RKO (cell line): ENCODE results near the gene MICALL2.

Experiments
- DNase-seq: peaks from one replicate; pipeline ENCODE4 v3.0.0-alpha.2; 2016; ENCODE audit warnings: low spot score

MICALL2 gene

DNA sequence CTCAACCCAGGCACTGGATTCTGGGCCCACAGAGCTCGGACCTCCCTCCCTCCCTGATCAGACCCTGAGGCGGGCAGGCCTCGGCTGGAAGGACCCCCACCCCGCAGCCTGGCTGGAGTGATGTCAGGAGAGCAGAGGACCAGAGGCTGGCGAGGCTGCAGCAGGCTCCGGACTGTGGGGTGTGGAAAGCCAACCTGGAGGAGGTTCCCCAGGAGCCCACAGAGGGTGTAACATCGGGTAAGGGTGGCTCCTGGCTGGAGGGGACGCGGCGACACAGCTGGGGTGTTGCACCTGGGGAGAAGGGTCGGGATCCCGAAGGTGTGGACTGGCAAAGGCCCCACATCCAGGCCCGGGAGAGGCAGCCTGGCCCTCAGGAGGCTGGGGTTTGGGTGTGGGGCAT is 8.9 kb upstream of the MICALL2 start:
- no peak for DNase-seq

DNA sequence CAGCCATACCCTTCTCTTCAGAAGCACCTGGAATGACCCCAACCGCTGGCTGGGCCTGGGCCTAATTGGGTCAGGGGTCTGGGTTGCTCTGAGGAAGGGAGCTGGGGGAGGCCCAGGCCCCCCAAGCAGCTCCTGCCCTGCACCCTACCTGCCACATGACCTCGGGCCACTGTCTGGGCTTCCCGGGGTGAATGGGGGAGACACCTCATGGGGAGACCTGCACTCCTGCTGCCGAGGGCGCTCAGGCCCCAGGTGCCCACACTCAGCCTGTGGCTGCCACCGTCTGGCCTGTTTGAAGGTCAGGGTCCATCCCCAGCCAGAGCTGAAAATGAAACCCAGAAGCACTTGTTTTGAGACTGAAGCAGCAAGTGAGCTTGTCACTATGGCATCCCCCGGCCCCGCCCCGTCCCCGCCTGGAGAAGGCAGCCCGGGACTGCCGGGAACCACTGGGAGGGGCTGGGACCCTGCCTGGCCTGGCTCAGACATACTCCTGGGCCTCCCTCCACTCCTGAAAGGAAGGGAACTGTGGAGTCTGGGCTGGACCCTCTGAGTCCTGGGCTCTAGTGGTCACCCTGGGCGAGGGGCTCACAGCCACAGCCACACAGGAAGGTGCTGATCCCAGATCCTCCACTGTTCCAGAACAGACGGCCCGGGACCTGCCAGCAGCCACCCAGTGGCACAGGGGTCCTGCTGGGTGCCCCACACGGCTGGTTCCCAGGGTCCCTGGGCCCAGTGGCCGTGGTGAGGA is 7.4 kb upstream of the MICALL2 start:
- DNase-seq, result no peak

DNA sequence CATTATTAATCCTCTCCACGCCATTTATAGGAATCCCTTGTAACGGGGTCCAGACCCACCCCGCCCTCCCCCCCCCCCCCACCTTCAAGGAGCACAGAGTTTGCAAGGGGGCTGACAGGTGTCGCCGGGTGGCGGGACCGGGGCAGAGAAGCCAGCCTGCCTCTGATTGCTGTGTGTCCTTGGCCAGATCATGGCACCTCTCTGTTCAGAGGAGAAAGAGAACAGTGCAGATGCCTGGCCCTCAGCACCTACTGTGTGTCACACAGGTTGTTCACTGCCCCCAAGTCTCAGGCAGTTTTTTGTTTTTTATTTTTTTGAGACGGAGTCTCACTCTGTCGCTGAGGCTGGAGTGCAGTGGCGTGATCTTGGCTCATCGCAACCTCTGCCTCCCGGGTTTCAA is 5.4 kb upstream of the MICALL2 start:
- no peak for DNase-seq

DNA sequence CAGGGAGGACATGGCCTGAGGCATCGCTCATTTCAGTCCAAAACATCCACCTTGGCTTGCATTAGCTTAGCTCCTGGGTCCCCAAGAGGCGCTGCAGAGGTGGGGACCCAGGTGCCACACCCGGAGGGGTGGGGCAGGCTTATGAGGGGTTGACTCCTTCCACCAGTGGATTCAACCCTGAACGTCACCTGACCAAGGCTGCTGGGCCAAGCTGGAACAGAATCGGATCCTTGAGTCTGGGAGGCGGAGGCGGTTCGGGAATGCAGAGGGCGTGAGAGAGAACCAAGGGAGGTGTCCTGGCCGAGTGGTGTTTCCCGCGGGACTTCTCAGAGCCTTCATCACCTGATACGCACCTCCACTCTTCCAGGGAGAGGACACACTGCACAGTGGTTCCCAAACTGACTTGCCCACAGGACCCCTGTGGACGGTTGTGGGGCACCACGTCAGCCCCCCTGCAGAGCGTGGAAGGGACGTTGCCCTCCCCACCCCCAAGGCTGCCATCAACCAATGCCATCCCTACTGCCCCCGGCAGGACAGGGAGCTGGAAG is 4.5 kb upstream of the MICALL2 start:
- no peak for DNase-seq

DNA sequence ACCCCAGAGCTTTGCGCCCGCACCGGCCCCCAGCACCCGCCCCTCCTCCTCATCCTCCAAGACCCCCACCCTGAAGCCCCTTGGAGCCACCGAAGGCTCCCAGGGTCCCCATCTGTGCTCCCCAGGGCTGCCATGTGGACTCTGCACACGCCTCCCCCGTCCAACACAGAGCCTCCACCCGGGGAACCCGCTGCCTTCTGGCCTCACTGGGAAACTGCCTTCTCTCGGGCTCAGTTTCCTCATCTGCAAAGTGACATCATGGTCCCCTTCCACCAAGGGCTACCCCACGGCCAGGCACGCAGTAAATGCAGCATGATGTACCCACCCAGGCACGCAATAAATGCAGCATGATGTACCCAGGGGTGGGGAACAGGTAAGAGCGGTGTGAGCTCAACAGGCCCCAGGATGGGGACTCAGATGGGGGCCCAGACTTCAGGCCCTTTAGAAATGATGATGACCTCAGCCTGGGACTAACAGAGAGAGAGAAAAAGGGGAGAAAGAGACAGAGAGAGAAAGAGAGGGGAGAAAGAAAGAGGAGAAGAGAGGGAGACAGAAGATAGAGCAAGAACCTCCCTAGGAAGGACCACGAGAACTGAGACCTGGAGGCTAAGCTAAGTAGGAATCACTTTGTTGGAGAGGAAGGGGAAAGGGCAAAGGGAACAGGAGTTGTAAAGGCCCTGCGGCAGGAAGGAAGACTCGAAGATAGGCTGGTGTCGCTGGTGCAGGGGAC is 2.5 kb upstream of the MICALL2 start:
- DNase-seq, result no peak

DNA sequence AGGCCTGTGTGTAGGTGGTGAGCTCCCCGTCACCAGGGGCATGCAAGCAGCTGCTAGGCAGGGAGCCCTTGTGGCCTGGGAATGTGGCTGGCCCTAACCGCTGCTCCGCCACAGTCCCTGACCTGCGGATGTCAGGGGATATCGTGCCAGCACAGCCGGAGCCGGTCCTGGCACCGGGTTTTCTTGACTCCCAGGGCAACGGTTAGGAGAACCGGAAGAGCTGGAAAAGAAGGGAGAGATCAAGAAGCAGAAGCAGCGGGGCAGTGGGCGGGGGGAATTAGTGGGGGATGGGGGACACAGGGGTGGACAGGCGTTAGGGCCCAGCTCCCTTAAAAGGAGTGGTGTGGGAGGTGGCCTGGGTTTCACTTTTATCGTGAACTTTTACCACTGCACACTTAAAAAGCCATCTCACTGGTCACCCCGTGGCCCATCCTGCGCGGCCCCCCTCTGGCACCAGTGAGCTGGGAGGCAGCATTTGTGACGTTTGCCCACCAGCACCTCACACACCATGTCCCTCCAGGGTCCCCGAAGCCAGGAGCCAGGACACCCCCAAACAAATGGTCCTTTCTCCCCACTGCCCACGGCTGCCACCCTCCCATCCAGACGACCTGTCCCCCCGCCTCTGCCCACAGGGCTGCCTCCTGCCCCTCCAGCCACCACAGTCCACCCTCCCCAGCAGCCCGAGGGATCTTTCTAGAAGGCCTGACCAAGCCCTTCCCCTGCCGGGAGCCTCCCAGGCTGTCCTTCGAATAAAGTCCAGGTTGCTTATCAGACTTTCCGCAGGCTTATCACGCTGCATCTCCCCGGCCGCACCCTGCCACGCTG is 1.8 kb upstream of the MICALL2 start:
- no peak for DNase-seq

DNA sequence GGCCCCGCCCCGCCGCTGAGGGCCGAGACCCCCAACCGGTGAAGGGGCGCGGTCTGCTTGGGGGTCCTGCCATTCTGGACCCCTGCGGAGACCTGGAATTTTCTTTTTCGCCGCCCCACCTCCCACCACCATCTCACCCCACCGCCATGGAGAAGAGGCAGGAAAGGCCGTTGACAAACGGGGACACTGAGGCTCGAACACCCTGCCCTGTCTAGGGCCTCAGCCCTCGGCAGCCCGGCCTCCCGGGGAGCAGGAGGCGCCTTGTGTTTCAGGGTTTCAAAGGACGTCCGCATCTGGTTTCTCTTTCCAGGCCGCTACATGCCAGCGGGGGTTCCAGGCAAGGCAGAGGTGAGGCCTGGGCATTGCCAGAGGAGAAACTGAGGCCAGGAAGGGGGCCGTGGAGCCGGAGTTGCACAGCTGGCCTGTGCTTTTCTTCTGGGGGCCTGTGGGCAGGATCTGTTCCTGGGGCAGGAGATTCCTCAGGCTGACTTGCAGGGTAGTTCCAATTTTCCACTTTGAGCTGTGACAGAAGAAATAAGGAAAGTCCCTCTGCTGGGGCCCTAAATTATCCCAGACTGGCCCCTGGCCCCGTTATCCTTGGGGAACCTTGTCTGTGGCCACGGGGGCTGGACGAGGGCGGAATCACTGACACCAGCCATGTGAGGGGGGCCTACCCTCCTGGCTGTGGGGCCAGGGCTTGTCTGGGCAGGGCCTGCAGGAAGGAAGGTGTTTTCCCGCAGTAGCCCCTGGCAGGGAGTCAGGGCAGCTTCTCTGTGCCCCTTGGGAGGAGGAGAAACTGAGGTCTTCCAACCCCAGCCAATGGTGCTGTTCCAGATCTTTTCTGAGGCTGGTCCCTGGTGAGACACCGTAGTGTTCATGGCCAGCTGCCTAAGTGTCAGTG is 900 bp upstream of the MICALL2 start:
- no peak for DNase-seq

DNA sequence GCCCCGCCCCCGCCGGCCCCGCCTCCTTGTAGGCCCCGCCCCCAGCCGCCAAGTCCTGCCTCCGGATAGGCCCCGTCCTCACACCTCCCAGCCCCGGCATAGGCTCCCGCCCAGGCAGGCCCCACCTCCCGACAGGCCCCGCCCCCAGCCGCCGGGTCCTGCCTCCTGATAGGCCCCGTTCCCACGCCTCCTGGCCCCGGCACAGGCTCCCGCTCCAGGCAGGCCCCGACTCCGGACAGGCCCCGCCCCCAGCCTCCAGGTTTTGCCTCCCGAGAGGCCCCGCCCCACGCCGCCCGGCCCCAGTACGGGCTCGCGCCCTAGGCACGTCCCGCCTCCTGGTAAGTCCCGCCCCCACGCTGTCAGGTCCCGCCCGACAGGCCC is 232 bp upstream of the MICALL2 start:
- DNase-seq, result peak; percentile 96

DNA sequence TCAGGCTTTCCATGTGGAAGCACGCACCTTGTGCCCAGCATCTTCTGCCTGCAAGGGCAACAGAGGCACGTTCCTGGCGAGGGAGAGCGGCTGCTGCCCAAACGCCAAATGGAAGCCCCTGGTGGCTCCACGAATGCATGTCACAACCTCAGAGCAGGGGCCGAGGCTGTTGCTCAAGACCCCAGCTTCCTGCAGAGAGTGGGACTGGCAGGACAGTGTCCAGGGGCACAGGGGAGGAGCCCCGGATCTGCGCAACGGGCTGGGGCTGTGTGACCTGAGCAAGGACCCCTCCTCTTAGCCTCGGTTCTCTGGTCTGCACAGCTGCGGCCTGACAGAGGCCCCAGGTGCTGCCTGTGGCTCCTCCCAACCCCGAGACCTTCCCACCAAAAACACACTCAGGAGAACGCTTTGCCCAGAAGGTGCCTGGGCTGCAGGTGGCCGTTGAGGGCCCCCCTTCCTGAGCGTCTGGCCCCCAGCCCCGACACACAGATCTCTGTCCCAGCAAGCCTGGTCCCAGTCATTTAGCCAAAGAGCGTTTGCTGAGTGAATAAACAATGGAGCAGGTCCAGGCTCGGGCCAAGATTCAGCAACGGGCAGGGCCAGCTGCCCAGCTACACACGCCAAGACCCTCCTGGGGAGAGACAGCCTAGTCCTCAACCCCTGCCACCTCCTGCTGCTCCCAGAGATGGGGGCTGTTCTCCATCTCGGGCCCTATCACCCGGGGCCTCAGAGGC is 1.2 kb downstream of the MICALL2 start:
- no peak for DNase-seq

DNA sequence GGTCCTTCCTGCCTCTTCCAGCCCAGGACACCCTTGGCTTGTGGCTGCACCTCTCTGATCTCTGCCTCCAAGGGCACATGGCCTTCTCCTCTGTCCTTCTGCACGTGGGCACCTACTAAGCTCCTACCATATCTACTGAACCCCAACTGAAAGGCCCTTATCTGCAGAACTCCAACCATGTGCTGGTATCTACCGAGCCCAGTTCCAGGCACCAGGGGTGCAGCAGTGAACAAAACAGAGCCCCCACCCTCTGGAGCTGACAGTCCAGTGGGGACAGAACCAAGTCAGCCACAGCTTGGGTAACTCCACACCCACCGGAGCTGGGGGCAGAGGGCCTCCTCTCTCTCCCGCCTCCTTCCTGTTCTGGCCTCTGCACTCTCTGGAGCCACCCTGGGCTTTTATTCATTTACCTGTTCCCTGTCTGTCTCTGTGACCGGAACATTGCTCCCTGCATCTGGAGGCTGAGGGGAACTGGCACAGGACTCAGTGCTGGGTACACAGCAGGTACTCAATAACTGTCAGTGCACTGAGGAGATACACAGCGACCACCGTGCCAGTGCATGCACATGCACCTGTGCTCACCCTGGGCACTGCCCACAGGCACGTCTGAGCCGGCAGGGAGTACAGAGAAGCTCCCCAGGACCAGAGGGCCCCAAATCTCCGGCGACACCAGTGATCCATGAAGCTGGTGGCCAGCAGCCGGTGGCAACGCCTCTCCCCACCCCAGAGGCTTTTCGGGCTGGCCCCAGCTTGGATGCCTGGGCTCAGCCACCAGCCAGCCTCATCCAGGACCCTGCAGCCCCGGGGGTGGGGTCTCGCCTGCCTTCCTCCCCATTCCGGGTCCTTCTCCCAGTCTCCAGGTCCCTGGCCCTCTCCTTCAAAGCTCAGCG is 2.0 kb downstream of the MICALL2 start:
- DNase-seq, result no peak

DNA sequence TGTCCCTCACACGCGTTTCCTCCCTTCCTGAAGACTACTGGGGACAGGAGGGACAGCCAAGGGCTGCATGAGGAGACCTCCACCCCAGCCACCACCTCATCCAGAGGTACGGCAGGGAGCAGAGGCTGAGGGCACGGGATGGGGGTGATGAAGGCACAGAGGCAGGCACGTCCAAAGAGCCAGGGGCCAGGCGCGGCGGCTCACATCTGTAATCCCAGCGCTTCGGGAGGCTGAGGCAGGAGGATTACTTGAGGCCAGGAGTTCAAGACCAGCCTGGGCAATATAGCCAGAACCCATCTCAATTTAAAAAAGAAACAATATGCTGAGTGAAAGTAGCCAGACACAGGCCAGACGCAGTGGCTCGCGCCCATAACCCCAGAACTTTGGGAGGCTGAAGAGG is 3.3 kb downstream of the MICALL2 start:
- DNase-seq, result no peak

DNA sequence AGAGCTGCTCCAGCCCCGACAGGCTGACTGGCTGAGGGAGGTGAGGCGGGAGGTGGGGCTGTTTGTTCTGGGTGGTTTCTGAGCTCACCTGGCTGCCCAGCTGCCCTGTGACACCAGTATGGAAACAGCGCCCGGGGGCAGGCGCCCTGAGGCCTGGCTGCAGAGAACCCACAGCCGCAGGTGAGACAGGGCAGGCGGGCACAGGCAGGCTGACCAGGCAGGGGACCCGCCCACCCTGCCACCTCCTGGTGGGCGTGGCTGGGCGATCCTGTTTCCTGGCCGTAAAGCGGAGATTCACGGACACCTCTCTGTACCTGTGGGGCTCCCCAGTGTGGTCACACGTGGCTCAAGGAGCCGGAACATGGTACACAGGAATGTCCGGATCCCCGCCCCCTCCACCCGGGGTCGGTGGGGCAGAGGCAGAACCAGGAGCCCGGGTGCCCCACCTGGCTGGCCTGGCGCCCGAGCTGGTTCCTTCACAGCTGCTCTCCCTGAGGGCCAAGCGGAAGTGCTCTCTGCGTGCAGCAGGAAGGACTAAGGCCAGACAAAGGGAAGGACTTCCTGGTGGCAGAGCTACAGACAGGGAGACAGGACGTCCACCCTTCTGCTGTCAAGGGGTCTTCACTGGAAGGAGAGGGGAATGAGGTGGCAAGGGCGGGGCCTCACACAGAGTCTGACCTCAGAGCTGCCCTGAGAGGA is 3.9 kb downstream of the MICALL2 start:
- DNase-seq, result no peak

DNA sequence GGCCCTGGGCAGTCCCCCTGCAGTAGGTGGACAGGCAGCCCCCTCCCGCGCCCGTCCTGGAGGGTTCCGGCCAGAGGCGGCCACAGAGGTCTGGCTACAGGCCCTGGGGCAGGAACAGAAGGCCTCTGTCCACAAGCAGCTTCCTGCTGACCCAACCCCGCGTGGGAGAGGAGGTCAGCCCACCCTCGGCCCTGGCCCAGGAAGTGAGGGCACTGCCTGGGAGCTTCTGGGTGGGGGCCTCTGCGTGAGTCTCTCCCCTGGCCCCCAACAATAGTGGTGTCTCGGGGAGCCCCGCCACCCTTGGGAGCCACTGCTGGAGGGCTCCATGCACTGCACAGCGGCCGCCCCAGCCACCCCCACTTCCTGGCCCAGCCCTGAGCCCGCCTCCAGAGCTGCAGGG is 4.7 kb downstream of the MICALL2 start:
- no peak for DNase-seq

DNA sequence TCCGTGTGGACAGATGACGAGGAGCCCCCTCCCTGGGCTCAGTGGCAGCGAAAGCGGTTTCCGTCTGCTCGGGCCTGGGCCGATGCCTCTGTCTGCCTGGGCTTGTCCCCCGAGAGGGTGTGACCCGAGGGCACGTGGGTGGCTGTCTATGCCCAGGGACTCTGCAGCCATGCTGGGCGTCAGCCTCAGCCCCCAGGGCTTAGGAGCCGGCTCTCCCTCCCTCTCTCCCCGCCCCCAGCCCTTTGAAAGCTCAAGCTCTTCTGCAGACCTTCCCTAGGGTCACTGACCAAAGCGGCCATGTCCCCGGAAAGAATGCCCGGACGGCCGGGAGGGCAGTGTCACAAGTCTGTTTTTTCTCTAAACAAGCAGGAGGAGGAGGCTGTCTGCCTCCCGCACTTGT is 7.1 kb downstream of the MICALL2 start:
- DNase-seq, result no peak

DNA sequence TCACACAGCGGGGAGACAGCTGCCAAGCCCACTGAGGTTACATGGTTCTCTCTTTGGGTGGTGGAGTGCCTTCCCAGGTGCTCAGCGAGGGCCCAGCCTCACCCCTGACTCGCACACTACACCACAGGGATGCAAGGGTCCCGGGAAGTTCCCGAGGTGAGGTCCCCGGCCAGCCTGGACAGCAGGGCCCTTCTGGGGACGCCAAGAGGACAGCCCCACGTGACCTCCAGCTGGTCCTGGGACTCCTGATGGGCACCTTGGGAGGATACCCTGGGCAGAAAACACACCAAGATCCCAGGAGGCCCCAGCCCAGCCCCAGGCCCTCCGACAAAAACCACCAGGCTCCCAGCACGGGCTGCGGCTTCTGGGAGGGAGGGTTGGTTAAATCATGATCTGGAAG is 8.3 kb downstream of the MICALL2 start:
- no peak for DNase-seq

DNA sequence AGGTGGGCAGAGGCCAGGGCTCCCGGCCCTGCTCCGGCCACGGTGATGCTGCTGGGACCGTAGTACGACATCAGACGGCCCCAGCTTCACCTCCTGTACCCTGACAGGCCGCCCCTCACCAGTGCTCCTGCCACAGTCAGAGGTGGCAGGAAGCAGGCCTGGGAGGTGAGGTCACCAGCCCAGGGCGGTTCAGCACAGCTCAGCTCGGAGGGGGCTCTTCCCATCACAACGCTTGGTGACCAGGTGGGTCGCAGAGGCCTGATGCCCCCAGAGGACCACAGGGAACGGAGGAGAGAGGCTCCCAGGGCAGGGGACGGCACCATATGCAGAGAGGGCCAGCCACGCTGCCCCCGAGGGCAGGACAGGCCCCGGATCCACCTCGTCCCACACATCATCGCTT is 8.8 kb downstream of the MICALL2 start:
- no peak for DNase-seq

DNA sequence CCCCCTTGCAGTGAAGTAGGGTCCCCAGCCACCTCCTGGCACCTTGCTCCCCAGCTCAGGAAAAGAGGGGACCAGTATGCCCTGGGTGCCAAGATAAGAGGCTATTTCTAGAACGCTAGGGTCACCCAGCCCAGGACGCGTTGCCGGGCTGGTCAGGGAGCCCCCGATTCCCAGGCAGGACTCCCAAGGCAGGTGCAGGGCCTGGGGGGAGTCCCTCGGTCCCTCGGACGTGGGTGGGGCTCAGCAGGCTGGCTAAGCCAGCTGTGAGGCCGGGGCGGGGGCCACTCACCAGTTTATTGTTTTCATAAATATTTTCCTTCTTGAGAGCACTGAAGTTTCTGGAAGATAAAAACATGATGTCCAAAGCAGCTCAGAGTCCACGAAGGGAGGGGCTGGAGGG is 9.3 kb downstream of the MICALL2 start:
- no peak for DNase-seq

DNA sequence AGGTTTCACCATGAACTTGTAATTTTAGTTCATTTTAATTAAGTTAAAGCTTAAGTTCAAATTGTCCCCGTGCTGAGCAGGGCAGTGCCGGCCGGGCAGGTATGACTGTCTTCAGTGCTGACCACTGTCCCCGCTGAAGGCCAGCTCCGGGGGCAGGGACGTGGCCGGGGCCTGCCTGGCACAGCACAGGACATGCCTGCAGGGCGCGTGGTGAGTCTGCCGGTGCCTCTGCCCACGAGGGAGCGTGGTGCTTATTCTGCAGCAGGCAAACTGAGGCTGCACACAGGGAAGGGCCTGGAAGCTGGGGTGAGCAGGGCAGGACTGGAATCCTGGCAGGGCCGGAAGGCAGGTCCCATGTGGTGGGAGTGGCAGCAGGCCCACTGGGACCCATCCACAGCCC is 9.8 kb downstream of the MICALL2 start:
- DNase-seq, result no peak

DNA sequence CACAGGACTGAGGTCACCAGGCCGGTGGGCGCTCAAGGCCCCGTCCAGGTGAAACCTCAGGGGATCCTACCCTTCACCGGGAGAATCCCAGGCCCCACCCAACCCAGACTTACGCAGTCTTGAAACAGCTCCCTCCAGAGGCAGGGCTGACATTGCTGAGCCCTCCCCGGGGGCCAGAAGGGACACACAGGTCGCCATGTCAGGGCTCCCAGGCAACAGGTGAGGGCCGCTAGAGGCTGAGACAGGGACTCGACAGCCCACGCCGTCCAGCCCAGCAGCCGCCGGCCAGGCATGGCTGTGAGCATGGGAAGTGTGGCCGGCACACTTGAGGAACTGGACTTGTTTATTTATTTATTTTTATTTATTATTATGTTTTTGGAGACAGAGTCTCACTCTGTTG is 10.3 kb downstream of the MICALL2 start:
- DNase-seq, result no peak
